ENCODE measurements around the gene TMEM151B. TPM values are rescaled to one million over a fixed set of nuclear protein-coding genes. Genes with fewer than 3 reads are reported as not detected.

TMEM151B gene
- total RNA-seq, 1 experiment from 2014 or later, result not detected

- no TSS peak for BruUV-seq (replicated peaks)
- Histone ChIP-seq H3K4me3 (replicated peaks in 1 of 2; ENCODE audit: low read depth in 1 of 2, low read length in 2 of 2) (no peak overlapping the region), H3K4me2 (ENCODE audit: low read length) (no peak overlapping the region), H3K4me1 (ENCODE audit: control insufficient read depth in 1 of 2, insufficient read depth in 2 of 2, low read length in 2 of 2) (no peaks in the 10 kb centered on the region), H2AFZ (ENCODE audit: low read depth, low read length, poor library complexity, severe bottlenecking) (no peak overlapping the region), H3K9me3 (ENCODE audit: control insufficient read depth in 1 of 2, insufficient read depth in 1 of 2, low read depth in 1 of 2, low read length in 2 of 2) (no peaks in the 10 kb centered on the region), H3K27me3 (ENCODE audit: insufficient read depth, low read length) (peaks cover 4% of the 10 kb centered on the region; the same call in 1 of the 2 replicates), H3K36me3 (ENCODE audit: control insufficient read depth in 1 of 2, insufficient read depth in 2 of 2, low read length in 2 of 2) (no peaks in the 10 kb centered on the region), H3K79me2 (ENCODE audit: insufficient read depth, low read length) (no peaks in the 10 kb centered on the region), H3K9me2 (ENCODE audit: insufficient read depth) (no peaks in the 10 kb centered on the region), H3K9ac (ENCODE audit: low read length) (no peak overlapping the region), H3K27ac (ENCODE audit: low read depth, low read length) (no peak overlapping the region), H4K20me1 (ENCODE audit: insufficient read depth) (no peaks in the 10 kb centered on the region)
- CTCF ChIA-PET, result interaction anchor here (0.7 to 1.0 kb wide), 3 partner anchors 72 to 243 kb away, joined by 3 to 5 read pairs (median 3); no protein-coding TSS in a partner anchor
- RAD21 ChIA-PET (ENCODE audit: low non-redundant PET in 1 of 2, low total read pairs in 2 of 2, uncharacterized antibody in 2 of 2, unreplicated experiment in 2 of 2), result interaction anchor here in 1 of 2 experiments (0.7 kb wide), 1 partner anchor 73 kb away, joined by 3 read pairs; no protein-coding TSS in a partner anchor
- POLR2A ChIA-PET, result no interaction called here
- no peak for TF ChIP-seq SRF (IDR thresholded peaks at IDR 0.05; ENCODE audit: low read depth)
- no peak for TF ChIP-seq MAX (IDR thresholded peaks at IDR 0.05)
- TF ChIP-seq, protein P1, sequence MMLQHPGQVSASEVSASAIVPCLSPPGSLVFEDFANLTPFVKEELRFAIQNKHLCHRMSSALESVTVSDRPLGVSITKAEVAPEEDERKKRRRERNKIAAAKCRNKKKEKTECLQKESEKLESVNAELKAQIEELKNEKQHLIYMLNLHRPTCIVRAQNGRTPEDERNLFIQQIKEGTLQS (IDR thresholded peaks at IDR 0.05), result no peak
- TF ChIP-seq, protein P2, sequence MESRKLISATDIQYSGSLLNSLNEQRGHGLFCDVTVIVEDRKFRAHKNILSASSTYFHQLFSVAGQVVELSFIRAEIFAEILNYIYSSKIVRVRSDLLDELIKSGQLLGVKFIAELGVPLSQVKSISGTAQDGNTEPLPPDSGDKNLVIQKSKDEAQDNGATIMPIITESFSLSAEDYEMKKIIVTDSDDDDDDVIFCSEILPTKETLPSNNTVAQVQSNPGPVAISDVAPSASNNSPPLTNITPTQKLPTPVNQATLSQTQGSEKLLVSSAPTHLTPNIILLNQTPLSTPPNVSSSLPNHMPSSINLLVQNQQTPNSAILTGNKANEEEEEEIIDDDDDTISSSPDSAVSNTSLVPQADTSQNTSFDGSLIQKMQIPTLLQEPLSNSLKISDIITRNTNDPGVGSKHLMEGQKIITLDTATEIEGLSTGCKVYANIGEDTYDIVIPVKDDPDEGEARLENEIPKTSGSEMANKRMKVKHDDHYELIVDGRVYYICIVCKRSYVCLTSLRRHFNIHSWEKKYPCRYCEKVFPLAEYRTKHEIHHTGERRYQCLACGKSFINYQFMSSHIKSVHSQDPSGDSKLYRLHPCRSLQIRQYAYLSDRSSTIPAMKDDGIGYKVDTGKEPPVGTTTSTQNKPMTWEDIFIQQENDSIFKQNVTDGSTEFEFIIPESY (IDR thresholded peaks at IDR 0.05; ENCODE audit: extremely low read depth, insufficient replicate concordance, low read length), result no peak
- no peak for TF ChIP-seq YY1 (IDR thresholded peaks at IDR 0.05; ENCODE audit: extremely low read depth, insufficient replicate concordance, low read depth, low read length)
- TF ChIP-seq TCF7L2 (IDR thresholded peaks at IDR 0.05; ENCODE audit: borderline replicate concordance, extremely low read depth, insufficient read depth, insufficient read length), result no peak
- ATAC-seq, result no peak
- DNase-seq (ENCODE audit: low read depth, low spot score), result no peak
- intact Hi-C loops (cut with micrococcal nuclease), result loop anchor here (5.0 kb wide), 1 partner anchor 167 kb away; no protein-coding TSS in a partner anchor
Observed at GRCh38 chr6:44339301-44339700, 69.1 kb downstream of the TMEM151B start.

Measured in HCT116 (cell line).